Astrocyte (in vitro differentiated cells and primary cell): Measurements from ENCODE around the gene DOK7. TPM values are rescaled to one million over a fixed set of nuclear protein-coding genes. Genes with fewer than 3 reads are reported as not detected.

ENCODE experiments used
- DNase-seq: peaks from one replicate; pipeline ENCODE4 v3.0.0-alpha.2; 2010; ENCODE audit warnings: low read depth
- FAIRE-seq: peaks from 2 replicates; lab custom pipeline; 2011; peaks lifted over from hg19 to GRCh38; lab: Jason Lieb, UNC
- H2AFZ ChIP-seq: 2 replicates; pipeline ENCODE4 v1.6.0; 2012; ENCODE audit warnings: low read depth, low read length, inconsistent platforms
- H3K27ac ChIP-seq: 2 replicates; pipeline ENCODE4 v1.5.1; 2011; ENCODE audit warnings: low read depth, low read length, inconsistent platforms
- H3K27me3 ChIP-seq: 2 replicates; pipeline ENCODE4 v1.6.0; 2011; ENCODE audit warnings: low read length, inconsistent platforms; ENCODE audit not compliant: insufficient read depth
- H3K36me3 ChIP-seq: 2 replicates; pipeline ENCODE4 v1.5.1; 2011; ENCODE audit warnings: low read length, inconsistent platforms; ENCODE audit not compliant: insufficient read depth
- H3K4me1 ChIP-seq: 2 replicates; pipeline ENCODE4 v1.5.1; 2011; ENCODE audit warnings: low read length, inconsistent platforms; ENCODE audit not compliant: insufficient read depth
- H3K4me2 ChIP-seq: 2 replicates; pipeline ENCODE4 v1.6.0; 2012; ENCODE audit warnings: low read length, inconsistent platforms
- H3K4me3 ChIP-seq: 2 replicates; pipeline ENCODE4 v1.5.1; 2011; ENCODE audit warnings: low read depth, mild to moderate bottlenecking, low read length, inconsistent platforms; ENCODE audit not compliant: insufficient read depth
- H3K79me2 ChIP-seq: 2 replicates; pipeline ENCODE4 v1.6.0; 2012; ENCODE audit warnings: mild to moderate bottlenecking, low read length, inconsistent platforms; ENCODE audit not compliant: insufficient read depth
- H3K9ac ChIP-seq: 2 replicates; pipeline ENCODE4 v1.6.0; 2012; ENCODE audit warnings: mild to moderate bottlenecking, low read length, inconsistent platforms
- H3K9me3 ChIP-seq: 2 replicates; pipeline ENCODE4 v1.5.1; 2012; ENCODE audit warnings: low read depth, mild to moderate bottlenecking, low read length, inconsistent platforms; ENCODE audit not compliant: insufficient read depth
- H4K20me1 ChIP-seq: 2 replicates; pipeline ENCODE4 v1.6.0; 2012; ENCODE audit warnings: low read length, inconsistent platforms; ENCODE audit not compliant: insufficient read depth
- H3K27ac Mint-ChIP-seq: one replicate; pipeline ENCODE4 v1.8.0; 2021; ENCODE audit warnings: mild to moderate bottlenecking, mixed read lengths; ENCODE audit not compliant: unreplicated experiment
- H3K27me3 Mint-ChIP-seq: one replicate; pipeline ENCODE4 v1.8.0; 2021; ENCODE audit warnings: low read depth, mixed read lengths; ENCODE audit not compliant: unreplicated experiment
- H3K36me3 Mint-ChIP-seq: one replicate; pipeline ENCODE4 v1.8.0; 2021; ENCODE audit warnings: low read depth, mixed read lengths; ENCODE audit not compliant: unreplicated experiment
- H3K4me1 Mint-ChIP-seq: one replicate; pipeline ENCODE4 v1.8.0; 2021; ENCODE audit warnings: low read depth, mixed read lengths; ENCODE audit not compliant: unreplicated experiment
- H3K4me3 Mint-ChIP-seq: one replicate; pipeline ENCODE4 v1.8.0; 2021; ENCODE audit warnings: mild to moderate bottlenecking, moderate library complexity, mixed read lengths; ENCODE audit not compliant: unreplicated experiment
- H3K9me3 Mint-ChIP-seq: one replicate; pipeline ENCODE4 v1.8.0; 2021; ENCODE audit warnings: mild to moderate bottlenecking, mixed read lengths; ENCODE audit not compliant: unreplicated experiment
- EZH2 ChIP-seq: IDR thresholded peaks from 2 replicates; pipeline ENCODE4 v1.6.1; 2012; ENCODE audit warnings: mild to moderate bottlenecking, low read length, inconsistent platforms; ENCODE audit not compliant: insufficient read depth
- total RNA-seq: library from RNA; stranded (reverse); gene quantifications from 2 replicates; pipeline ENCODE4 v1.2.1, GENCODE V29; 2021
- TF ChIP-seq, protein P1 (sequence below): IDR thresholded peaks from 2 replicates; pipeline ENCODE4 v1.5.1; 2011; ENCODE audit warnings: low read depth, mild to moderate bottlenecking, inconsistent platforms, low read length, moderate library complexity; ENCODE audit not compliant: insufficient read depth

DOK7 gene
- total RNA-seq, 1 donor from 2014 or later, result not detected

DNA sequence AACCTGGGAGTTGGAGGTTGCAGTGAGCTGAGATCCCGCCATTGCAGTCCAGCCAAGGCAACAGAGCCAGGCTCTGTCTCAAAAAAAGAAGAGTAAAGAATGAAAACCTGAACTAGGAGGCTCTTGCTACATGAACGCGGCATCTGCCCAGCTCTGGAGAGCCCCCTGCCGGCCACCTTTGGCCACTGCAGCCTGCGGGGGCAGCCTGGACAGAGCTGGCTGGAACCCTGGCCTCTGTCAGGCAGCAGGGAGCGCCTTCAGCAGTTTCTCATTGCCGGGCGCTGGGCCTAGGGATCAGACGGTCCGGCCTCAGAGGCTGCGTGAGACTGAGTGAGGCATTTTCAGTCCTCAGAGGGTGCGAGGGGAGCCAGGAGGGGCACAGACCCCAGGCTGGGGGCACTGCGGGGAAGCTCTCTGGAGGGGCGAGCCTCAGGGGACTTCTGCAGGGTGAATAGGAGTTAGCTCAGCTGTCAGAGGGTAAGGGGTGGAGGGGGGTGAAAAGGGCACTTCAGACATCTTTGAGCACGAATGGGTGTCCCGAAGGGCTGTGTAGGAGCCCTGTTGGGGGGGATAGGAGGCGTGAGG, 17.5 kb downstream of the DOK7 start:
- Mint-ChIP-seq H3K9me3 (no peaks in the 10 kb centered on the region), H3K27me3 (peaks cover 35% of the 10 kb centered on the region), H3K4me3 (no peak overlapping the region), H3K27ac (no peak overlapping the region), H3K4me1 (no peaks in the 10 kb centered on the region), H3K36me3 (no peaks in the 10 kb centered on the region)
- no peak for FAIRE-seq
- H3K9ac ChIP-seq, result no peak overlapping the region
- no peaks in the 10 kb centered on the region for H4K20me1 ChIP-seq
- H3K36me3 ChIP-seq, result no peaks in the 10 kb centered on the region
- H3K79me2 ChIP-seq, result no peaks in the 10 kb centered on the region
- H3K27ac ChIP-seq, result no peak overlapping the region
- H2AFZ ChIP-seq, result no peak overlapping the region
- no peak overlapping the region for H3K4me3 ChIP-seq
- peaks cover 10% of the 10 kb centered on the region for H3K4me1 ChIP-seq
- peak; percentile 10 for DNase-seq
- H3K27me3 ChIP-seq, result peaks cover 4% of the 10 kb centered on the region
- no peak overlapping the region for H3K4me2 ChIP-seq
- H3K9me3 ChIP-seq, result no peaks in the 10 kb centered on the region
- no peak for TF ChIP-seq EZH2
- TF ChIP-seq, protein P1, sequence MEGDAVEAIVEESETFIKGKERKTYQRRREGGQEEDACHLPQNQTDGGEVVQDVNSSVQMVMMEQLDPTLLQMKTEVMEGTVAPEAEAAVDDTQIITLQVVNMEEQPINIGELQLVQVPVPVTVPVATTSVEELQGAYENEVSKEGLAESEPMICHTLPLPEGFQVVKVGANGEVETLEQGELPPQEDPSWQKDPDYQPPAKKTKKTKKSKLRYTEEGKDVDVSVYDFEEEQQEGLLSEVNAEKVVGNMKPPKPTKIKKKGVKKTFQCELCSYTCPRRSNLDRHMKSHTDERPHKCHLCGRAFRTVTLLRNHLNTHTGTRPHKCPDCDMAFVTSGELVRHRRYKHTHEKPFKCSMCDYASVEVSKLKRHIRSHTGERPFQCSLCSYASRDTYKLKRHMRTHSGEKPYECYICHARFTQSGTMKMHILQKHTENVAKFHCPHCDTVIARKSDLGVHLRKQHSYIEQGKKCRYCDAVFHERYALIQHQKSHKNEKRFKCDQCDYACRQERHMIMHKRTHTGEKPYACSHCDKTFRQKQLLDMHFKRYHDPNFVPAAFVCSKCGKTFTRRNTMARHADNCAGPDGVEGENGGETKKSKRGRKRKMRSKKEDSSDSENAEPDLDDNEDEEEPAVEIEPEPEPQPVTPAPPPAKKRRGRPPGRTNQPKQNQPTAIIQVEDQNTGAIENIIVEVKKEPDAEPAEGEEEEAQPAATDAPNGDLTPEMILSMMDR, result peak; percentile 91

DNA sequence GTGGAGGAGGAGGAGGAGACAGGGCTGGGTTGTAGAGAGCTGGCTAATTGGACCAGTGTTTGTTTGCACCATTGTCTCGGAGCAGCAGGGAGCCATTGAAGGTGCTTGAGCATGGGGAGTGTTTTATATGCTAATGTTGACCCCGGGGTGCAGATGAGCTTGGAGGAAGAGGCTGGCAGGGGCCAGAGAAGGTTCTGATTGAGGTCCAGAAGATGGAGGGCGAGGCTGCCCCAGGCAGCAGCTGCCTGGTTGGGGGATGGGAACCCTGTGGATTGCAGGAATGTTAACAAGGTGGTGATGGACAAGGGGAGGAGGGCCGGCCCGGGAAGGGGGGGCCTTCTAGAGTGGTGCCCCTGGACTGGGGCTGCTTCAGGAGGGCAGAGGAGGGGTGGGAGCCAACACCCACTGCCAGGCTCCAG, 18.0 kb downstream of the DOK7 start:
- peaks cover 35% of the 10 kb centered on the region for H3K27me3 Mint-ChIP-seq
- no peak overlapping the region for H3K4me3 Mint-ChIP-seq
- Histone ChIP-seq H3K36me3 (no peaks in the 10 kb centered on the region), H3K9ac (no peak overlapping the region), H3K4me1 (peaks cover 10% of the 10 kb centered on the region), H3K4me3 (no peak overlapping the region), H3K4me2 (no peak overlapping the region), H3K9me3 (no peaks in the 10 kb centered on the region), H3K27ac (no peak overlapping the region), H2AFZ (no peak overlapping the region), H4K20me1 (no peaks in the 10 kb centered on the region), H3K27me3 (peaks cover 4% of the 10 kb centered on the region), H3K79me2 (no peaks in the 10 kb centered on the region)
- H3K36me3 Mint-ChIP-seq, result no peaks in the 10 kb centered on the region
- H3K27ac Mint-ChIP-seq, result no peak overlapping the region
- TF ChIP-seq, protein P1, result no peak
- TF ChIP-seq EZH2, result no peak
- H3K9me3 Mint-ChIP-seq, result no peaks in the 10 kb centered on the region
- DNase-seq, result no peak
- no peaks in the 10 kb centered on the region for H3K4me1 Mint-ChIP-seq
- no peak for FAIRE-seq

DNA sequence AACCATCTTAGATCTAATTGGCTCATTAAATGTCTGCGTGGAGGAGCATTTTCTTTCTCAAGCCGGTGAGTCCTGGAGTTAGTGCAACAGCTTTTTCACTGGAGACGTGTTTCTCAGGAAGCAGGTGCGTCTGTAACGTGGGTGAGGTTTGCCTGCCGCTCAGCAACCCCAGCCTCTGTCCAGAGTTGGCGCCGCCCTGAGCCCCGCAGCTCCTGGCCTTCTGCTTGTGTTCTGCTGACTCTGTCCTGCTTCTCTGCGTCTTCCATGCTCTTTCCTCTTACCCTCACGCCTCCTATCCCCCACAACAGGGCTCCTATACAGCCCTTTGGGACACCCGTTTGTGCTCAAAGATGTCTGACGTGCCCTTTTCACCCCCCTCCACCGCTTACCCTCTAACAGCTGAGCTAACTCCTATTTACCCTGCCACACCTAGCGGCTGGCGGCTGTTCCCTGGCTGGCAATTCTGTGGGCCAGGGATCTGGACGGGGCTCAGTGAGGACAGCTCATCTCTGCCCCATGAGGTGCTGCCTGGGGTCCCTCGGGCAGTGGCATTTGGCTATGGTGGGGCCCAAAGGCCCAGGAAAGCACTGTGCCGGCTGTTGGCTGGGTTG, 18.8 kb downstream of the DOK7 start:
- Histone ChIP-seq H3K4me2 (no peak overlapping the region), H3K4me3 (no peak overlapping the region), H3K9ac (no peak overlapping the region), H4K20me1 (no peaks in the 10 kb centered on the region), H3K4me1 (peaks cover 10% of the 10 kb centered on the region), H3K36me3 (no peaks in the 10 kb centered on the region), H3K79me2 (no peaks in the 10 kb centered on the region), H2AFZ (no peak overlapping the region), H3K27me3 (peaks cover 4% of the 10 kb centered on the region), H3K9me3 (no peaks in the 10 kb centered on the region), H3K27ac (no peak overlapping the region)
- Mint-ChIP-seq H3K36me3 (no peaks in the 10 kb centered on the region), H3K27me3 (peaks cover 31% of the 10 kb centered on the region), H3K27ac (no peak overlapping the region), H3K4me1 (no peaks in the 10 kb centered on the region), H3K9me3 (no peaks in the 10 kb centered on the region), H3K4me3 (no peak overlapping the region)
- FAIRE-seq (no peak), DNase-seq (no peak)
- no peak for TF ChIP-seq EZH2
- TF ChIP-seq, protein P1, result no peak
